CD4-positive, alpha-beta T cell treated with Interleukin-6 at 100 ng/mL for 8 hours (primary cell): ENCODE results near the gene ESRRG.

Experiments
- DNase-seq: peaks from one replicate; pipeline ENCODE4 v3.0.0-alpha.2; 2020; ENCODE audit warnings: mixed read lengths, low spot score

The ESRRG gene

DNA sequence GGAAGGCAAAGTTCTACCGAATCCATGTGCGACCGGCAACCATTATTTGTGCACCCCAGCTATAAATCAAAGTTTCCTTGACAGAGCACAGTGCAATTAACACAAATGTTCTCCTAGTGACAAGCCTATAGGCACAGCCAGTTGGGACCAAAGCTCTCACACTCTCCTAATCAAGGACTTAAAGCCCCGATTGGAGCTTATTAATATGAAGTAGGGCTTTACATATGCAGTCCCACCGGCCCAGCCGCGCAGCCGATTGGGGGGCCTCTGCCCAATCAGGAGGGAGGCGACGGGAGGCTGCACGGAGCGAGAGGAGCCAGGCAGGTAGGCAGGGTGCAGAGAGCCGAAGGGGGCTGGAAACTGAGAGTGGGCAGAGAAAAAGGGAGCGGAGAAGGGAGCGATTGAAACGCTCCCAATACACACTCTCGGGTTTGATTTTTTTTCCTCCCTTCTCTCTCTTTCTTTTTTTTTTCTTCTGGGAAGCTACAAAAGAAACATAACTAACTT, at the start of gene ESRRG:
TSS of gene ESRRG (minus strand) at position 156 of the 507 bp plus-strand sequence. CDS start at position 26, 130 bp downstream.
- no peak for DNase-seq

DNA sequence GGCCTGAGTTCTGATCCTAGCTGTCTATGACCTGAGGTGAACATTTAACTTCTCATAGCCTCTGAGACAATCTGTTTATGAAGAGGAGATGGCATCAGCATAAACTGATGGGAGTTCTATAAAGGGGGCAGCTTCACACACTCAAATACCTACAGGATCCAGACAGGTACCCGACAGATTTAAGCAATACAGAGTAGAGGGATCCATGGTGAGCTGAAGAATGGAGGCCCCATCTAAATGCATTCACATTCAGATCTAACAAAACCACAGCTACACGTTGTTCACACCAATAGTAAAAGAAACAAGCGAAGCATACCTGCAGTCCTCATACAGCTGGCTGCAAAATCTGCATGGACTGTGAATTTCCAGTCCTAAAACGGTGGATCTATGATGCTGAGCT, 48.7 kb upstream of the ESRRG start:
- DNase-seq, result no peak

- no peak for DNase-seq
Observed at GRCh38 chr1:216766633-216767327, 43.6 kb upstream of the ESRRG start.

- DNase-seq, result no peak
Observed at GRCh38 chr1:216765346-216766300, 42.4 kb upstream of the ESRRG start.

DNA sequence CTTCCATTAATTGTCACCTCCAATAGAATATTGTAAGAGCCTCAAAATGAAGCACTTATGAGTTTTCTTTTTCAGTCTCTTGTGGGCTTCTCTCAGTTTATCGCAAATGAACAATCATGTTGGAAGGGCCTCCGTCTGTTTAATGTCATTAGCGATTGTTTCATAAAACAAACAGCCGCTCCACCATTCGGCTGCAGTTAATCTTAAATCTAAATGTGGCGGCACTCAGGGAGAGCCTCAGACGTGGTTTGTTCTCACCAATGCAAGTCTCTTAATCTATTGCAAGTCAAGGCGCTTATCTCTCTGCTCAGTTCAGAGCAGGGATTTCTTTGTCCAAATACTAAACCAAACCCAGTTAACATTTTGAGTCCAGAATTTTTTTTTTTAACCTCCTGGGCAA, 34.9 kb upstream of the ESRRG start:
- no peak for DNase-seq

DNA sequence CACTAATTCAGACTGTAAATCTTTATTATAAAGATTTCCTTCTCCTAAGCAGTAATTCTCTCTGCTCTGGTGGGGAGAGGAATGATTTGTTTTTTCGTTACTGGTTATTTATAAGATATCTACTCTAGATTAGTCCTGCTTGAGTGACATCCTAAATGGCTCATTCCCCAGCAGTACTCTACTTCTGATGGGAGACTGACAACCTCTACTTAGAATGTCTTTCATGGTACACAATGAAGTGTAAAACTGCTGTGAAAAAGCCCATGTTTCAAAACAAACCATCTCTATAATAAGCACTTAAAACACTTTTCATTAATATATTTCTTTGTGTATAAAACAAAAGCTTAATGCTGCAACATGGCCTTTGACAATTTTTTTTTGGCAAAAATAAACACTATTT, 33.9 kb upstream of the ESRRG start:
- DNase-seq, result no peak

- DNase-seq, result no peak
Observed at GRCh38 chr1:216750961-216751360, 27.7 kb upstream of the ESRRG start.

DNA sequence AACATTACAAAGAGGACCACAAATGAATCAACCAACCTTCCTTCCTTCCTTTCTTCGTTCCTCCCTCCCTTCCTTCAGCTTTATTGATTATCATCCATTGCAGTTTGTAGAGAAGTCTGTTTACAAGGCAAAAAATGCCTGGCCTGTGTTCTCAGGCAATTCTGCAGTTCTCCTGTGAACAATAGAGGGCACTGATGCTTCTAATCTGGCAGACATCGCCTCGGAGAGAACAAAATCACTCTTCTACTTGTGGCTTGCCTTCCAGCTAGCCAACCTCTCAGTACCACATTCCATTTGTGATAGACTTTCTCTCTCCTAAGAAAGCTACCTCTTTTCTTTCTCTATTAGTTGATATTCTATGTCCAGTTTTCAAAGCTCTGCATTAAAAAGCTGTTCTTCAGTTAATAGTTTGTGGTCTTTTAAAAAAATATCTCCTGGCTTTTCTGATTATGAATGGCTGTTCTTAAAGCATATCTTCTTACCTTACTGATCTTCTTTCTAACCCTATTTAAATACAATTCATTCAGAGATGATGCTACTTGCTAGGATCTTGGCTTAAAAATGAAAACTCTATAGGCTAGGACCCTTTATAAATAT, 26.9 kb upstream of the ESRRG start:
- no peak for DNase-seq

GRCh38 chr1:216749232-216749631, 26.0 kb upstream of the ESRRG start:
- DNase-seq, result no peak

DNA sequence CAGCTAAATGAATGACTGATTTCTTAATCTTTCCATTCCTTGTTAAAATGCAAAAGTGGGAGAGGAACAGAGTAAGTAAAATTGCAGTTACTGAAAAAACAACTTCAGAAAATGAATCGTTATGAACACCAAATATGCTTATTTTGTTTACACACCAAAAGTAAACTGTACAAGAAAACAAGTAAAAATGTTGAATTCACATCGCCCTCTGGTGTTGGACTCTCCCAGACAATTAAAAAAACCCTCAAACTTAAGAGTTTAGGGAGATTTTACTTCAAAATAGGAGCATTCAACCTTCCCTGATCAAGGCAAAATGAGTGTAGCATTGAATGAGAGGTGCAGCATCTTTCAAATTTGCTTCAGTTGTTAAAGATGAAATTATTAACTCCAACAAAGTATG, 19.4 kb upstream of the ESRRG start:
- no peak for DNase-seq

GRCh38 chr1:216740331-216740730, 17.1 kb upstream of the ESRRG start:
- no peak for DNase-seq

DNA sequence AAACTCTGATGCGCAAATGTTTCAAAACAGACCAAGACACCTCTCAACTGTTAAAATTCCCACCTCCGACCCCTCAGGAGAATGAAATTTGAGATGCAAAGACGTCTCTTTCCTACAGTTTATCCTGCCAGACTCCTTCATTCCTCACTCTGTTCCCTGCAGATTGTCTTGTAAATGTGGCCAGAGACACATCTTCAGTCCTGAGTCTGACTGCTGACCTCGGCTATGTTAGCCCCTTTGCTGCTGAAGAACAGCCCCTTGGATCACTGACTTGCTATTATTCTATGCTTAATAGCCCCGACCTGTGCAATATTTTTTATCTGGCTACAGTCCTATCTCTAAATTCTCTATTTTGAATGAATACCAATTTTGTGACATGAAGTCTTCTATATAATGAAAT, 16.6 kb upstream of the ESRRG start:
- no peak for DNase-seq

DNA sequence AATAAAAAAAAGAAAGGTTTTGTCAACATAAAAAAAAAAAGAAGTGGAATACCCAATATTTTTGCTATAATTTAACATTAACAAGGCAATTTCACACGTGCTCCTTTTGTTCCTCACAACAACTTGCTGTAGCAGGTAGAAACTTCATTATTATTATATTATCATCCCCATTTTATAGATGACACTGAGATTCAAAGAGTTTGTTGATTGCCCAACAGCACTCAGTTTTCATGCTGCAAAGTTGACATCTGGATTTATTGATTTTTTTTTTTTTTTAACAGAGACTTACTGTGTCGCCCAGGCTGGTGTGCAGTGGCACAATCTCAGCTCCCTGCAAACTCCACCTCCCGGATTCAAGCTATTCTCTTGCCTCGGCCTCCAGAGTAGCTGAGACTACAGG, 8.9 kb upstream of the ESRRG start:
- DNase-seq, result no peak

DNA sequence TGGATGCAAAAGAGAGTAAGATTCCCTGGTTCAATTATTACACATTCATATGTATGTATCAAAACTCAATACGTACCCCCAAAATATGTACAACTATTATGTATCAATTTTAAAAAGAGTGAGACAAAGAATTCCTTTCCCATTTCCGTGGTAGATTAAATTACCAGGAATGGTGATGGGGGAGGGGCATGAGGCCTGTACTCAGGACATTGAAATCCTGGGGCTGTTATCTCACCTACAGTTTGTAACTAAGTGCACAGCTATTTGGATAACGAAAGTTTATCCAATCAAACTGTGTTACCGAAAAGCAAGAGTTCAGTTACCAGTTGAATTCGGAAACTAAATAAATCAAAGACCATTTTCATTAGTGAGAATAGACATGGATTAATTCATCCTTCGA, 8.3 kb upstream of the ESRRG start:
- DNase-seq, result no peak

DNA sequence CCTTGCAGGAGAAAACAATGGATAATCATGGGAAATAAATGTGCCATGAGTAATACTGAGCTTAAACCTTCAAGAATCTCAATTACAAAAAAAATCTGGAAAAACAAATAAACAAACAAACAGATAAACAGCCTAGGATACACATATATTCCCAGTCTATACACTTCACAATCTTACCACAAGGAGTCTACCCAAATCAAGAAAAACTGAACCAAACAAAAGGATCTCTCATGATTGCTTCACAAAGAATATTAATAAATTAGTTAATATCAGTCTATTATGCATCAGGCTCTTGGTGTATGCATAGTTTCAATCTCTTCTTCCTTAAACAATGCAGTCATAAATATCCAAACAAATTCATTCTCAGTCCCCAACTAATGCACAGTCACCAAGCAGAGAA, 3.2 kb upstream of the ESRRG start:
- DNase-seq, result no peak

GRCh38 chr1:216722821-216723220, 408 bp downstream of the ESRRG start:
- no peak for DNase-seq

DNA sequence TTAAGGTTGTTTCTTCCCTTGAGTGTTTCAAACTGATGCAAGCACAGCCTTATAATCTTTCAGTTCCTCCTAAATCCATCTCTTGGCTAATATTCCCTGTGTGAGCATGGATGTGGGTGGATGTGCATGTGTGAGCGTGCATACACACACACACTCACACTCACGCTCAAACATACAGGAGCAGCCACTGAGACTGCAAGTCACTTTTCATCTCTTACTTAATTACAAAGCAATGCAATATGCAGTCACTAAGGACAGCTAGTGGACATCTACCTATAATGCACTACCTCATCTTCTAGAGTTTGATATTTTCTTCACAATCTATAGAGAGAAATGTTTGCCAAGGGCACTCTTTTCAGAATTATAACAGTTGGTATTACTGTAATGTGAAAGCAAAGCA, 1.4 kb downstream of the ESRRG start:
- no peak for DNase-seq

DNA sequence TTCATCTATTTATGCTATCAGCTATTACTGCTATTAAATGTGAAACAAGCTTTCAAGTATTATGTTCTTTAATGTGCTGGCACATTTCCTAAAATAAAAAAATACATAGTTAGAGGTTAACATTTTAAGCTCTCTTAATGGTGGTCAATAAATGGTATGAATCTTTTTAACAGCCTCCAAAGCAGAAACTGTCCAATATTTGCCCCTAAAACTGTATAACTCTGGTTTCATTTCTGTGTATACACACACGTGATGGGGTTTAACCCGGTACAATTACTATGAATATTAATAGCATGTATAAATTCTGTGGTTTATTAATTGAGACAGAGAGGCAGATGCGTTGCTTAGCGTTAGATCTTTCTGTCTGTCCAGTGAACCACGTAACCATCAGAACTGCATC, 2.2 kb downstream of the ESRRG start:
- no peak for DNase-seq

DNA sequence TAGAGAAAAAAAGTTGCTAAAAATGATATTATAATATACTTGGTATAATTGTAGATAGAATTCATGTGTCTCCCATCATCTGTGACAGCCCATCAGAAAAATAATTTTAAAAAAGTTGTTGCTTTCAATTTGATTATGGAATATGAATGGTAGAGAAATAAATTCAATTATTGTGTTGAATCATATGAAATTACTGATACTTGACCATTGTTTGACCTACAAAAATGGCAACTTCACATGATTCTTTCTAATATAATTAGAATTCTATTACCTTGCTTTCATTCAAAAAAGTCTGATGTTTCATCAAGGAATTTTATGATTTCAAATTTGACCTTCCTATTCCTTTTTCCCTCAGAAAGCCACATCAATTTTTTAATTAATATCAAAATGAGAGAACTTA, 11.5 kb downstream of the ESRRG start:
- no peak for DNase-seq

- no peak for DNase-seq
Observed at GRCh38 chr1:216710598-216711333, 12.5 kb downstream of the ESRRG start.

- no peak for DNase-seq
Observed at GRCh38 chr1:216710055-216710454, 13.2 kb downstream of the ESRRG start.

- no peak for DNase-seq
Observed at GRCh38 chr1:216705676-216706075, 17.6 kb downstream of the ESRRG start.
